DLD1 (cell line): ENCODE data around the gene PPP6R2.
"Not testable (repeated sequence)": the region's sequence is repeated elsewhere in the genome, so short reads cannot be mapped to it uniquely, and the experiment has no call there.

ENCODE experiments used
- in situ Hi-C: cut with HindIII; loops from 2 replicates; pipeline ENCODE4 v1.10.0; 2017; ENCODE audit warnings: low sequenced_read_pairs

The PPP6R2 gene

GRCh38 chr22:50396751-50397370 lies 53.7 kb downstream of the PPP6R2 start:
- in situ Hi-C loops, result no loop called here

- in situ Hi-C loops, result not testable (repeated sequence)
These were observed 54.4 kb downstream of the PPP6R2 start for GRCh38 chr22:50397371-50398060.

- in situ Hi-C loops, result no loop called here
These were observed 55.9 kb downstream of the PPP6R2 start for GRCh38 chr22:50398831-50399648.

GRCh38 chr22:50399751-50400331 lies 56.7 kb downstream of the PPP6R2 start:
- in situ Hi-C loops, result no loop called here

- in situ Hi-C loops, result no loop called here
These were observed 57.3 kb downstream of the PPP6R2 start for GRCh38 chr22:50400406-50400805.

- in situ Hi-C loops, result no loop called here
These were observed 57.8 kb downstream of the PPP6R2 start for GRCh38 chr22:50400931-50401330.

- in situ Hi-C loops, result no loop called here
These were observed 58.8 kb downstream of the PPP6R2 start for GRCh38 chr22:50401907-50402306.

- in situ Hi-C loops, result no loop called here
These were observed 60.6 kb downstream of the PPP6R2 start for GRCh38 chr22:50403701-50404101.

GRCh38 chr22:50406416-50407170 lies 63.5 kb downstream of the PPP6R2 start:
- in situ Hi-C loops, result no loop called here

GRCh38 chr22:50408311-50408710 lies 65.2 kb downstream of the PPP6R2 start:
- in situ Hi-C loops, result no loop called here

- in situ Hi-C loops, result not testable (repeated sequence)
These were observed 65.8 kb downstream of the PPP6R2 start for GRCh38 chr22:50408954-50409353.

- in situ Hi-C loops, result no loop called here
These were observed 71.5 kb downstream of the PPP6R2 start for GRCh38 chr22:50414476-50415248.

GRCh38 chr22:50415426-50415825 lies 72.3 kb downstream of the PPP6R2 start:
- in situ Hi-C loops, result no loop called here

GRCh38 chr22:50416996-50417395 lies 73.9 kb downstream of the PPP6R2 start:
- in situ Hi-C loops, result no loop called here

- in situ Hi-C loops, result no loop called here
These were observed 74.5 kb downstream of the PPP6R2 start for GRCh38 chr22:50417411-50418210.

- in situ Hi-C loops, result no loop called here
These were observed 75.5 kb downstream of the PPP6R2 start for GRCh38 chr22:50418624-50419023.

- in situ Hi-C loops, result no loop called here
These were observed 76.0 kb downstream of the PPP6R2 start for GRCh38 chr22:50419116-50419515.

GRCh38 chr22:50420015-50420414 lies 76.9 kb downstream of the PPP6R2 start:
- in situ Hi-C loops, result no loop called here

- in situ Hi-C loops, result no loop called here
These were observed 77.5 kb downstream of the PPP6R2 start for GRCh38 chr22:50420581-50420980.
